Activated CD8-positive, alpha-beta T cell treated with anti-CD3 and anti-CD28 coated beads, Interleukin-2, amount 10 ng/mL, durations not matched to agents 7 days and 5 days (primary cell): ENCODE data around the gene ITIH2. TPM values are rescaled to one million over a fixed set of nuclear protein-coding genes. Genes with fewer than 3 reads are reported as not detected.
"Not testable (repeated sequence)": the region's sequence is repeated elsewhere in the genome, so short reads cannot be mapped to it uniquely, and the experiment has no call there.

Experiments used
- ATAC-seq: fragments of 150-1000 bp; cut with Tn5 transposase; one replicate; pipeline ENCODE4 v1.10.0; 2021; ENCODE audit warnings: moderate library complexity
- CTCF ChIA-PET: fragments of 350-600 bp; sonication (Branson Sonifier 250); formaldehyde crosslinking; loops from one replicate; lab custom pipeline; 2021; ENCODE audit warnings: antibody characterized with exemption; lab: Charles Lee
- POLR2A ChIA-PET: fragments of 350-600 bp; sonication (Branson Sonifier 250); formaldehyde crosslinking; loops from one replicate; lab custom pipeline; 2021; ENCODE audit warnings: antibody characterized with exemption; lab: Charles Lee
- DNase-seq: peaks from one replicate; pipeline ENCODE4 v3.0.0-alpha.2; 2020
- H3K27ac Mint-ChIP-seq: one replicate; pipeline ENCODE4 v1.8.0; 2021; ENCODE audit warnings: mild to moderate bottlenecking, mixed read lengths
- H3K27me3 Mint-ChIP-seq: one replicate; pipeline ENCODE4 v1.8.0; 2021; ENCODE audit warnings: low read depth, mixed read lengths
- H3K36me3 Mint-ChIP-seq: one replicate; pipeline ENCODE4 v1.8.0; 2021; ENCODE audit warnings: low read depth, mixed read lengths
- H3K4me1 Mint-ChIP-seq: one replicate; pipeline ENCODE4 v1.8.0; 2021; ENCODE audit warnings: low read depth, mixed read lengths
- H3K4me3 Mint-ChIP-seq: one replicate; pipeline ENCODE4 v1.8.0; 2021; ENCODE audit warnings: mild to moderate bottlenecking, mixed read lengths
- H3K9me3 Mint-ChIP-seq: one replicate; pipeline ENCODE4 v1.8.0; 2022; ENCODE audit warnings: mixed read lengths; ENCODE audit not compliant: insufficient read depth
- total RNA-seq, 2 experiments: library from RNA; stranded (reverse); gene quantifications; one replicate each; pipeline ENCODE4 v1.2.3, GENCODE V29; 2021

ITIH2 gene
- total RNA-seq, result not detected

GRCh38 chr10:7703140-7703539 is at the start of gene ITIH2:
ITIH2 (plus strand) TSS chr10:7703316; CDS start chr10:7703435, 119 bp downstream.
- Mint-ChIP-seq H3K36me3 (no peaks in the 10 kb centered on the region), H3K27me3 (peaks cover 43% of the 10 kb centered on the region)

GRCh38 chr10:7657079-7657478 is 46.0 kb upstream of the ITIH2 start:
- CTCF ChIA-PET, H3K4me1 Mint-ChIP-seq, POLR2A ChIA-PET, DNase-seq, H3K9me3 Mint-ChIP-seq, H3K4me3 Mint-ChIP-seq, H3K27ac Mint-ChIP-seq, H3K36me3 Mint-ChIP-seq, ATAC-seq: not testable (repeated sequence)
- H3K27me3 Mint-ChIP-seq, result peaks cover 33% of the 10 kb centered on the region

More at GRCh38 chr10:7703140-7703539, at the start of gene ITIH2:
- ATAC-seq (no peak), DNase-seq (no peak)
- CTCF ChIA-PET, result no interaction called here
- H3K27ac Mint-ChIP-seq, result no peak within 1 kb of the TSS
- no peak within 1 kb of the TSS for H3K4me3 Mint-ChIP-seq
- POLR2A ChIA-PET, result no interaction called here
- H3K9me3 Mint-ChIP-seq, result no peaks in the 10 kb centered on the region
- no peaks in the 10 kb centered on the region for H3K4me1 Mint-ChIP-seq

GRCh38 chr10:7657552-7657951 is 45.6 kb upstream of the ITIH2 start:
- Mint-ChIP-seq H3K27me3 (peaks cover 35% of the 10 kb centered on the region), H3K9me3 (no peaks in the 10 kb centered on the region), H3K4me1 (no peaks in the 10 kb centered on the region), H3K27ac (no peak overlapping the region), H3K36me3 (no peaks in the 10 kb centered on the region), H3K4me3 (no peak overlapping the region)
- ATAC-seq, result no peak
- ChIA-PET POLR2A (no interaction called here), CTCF (no interaction called here)
- DNase-seq, result no peak

- no peaks in the 10 kb centered on the region for H3K36me3 Mint-ChIP-seq
- peaks cover 32% of the 10 kb centered on the region for H3K27me3 Mint-ChIP-seq
- no peak overlapping the region for H3K27ac Mint-ChIP-seq
- ChIA-PET POLR2A (no interaction called here), CTCF (no interaction called here)
- H3K4me1 Mint-ChIP-seq, result no peaks in the 10 kb centered on the region
- DNase-seq, result no peak
- no peak for ATAC-seq
- no peak overlapping the region for H3K4me3 Mint-ChIP-seq
- no peaks in the 10 kb centered on the region for H3K9me3 Mint-ChIP-seq
Observed at GRCh38 chr10:7659560-7659959, 43.6 kb upstream of the ITIH2 start.

GRCh38 chr10:7662522-7662921 is 40.6 kb upstream of the ITIH2 start:
- Mint-ChIP-seq H3K36me3 (no peaks in the 10 kb centered on the region), H3K4me1 (peaks cover 6% of the 10 kb centered on the region), H3K9me3 (no peaks in the 10 kb centered on the region), H3K27me3 (peaks cover 38% of the 10 kb centered on the region), H3K27ac (no peak overlapping the region), H3K4me3 (no peak overlapping the region)
- no peak for ATAC-seq
- no peak for DNase-seq
- CTCF ChIA-PET, result interaction anchor here (1.6 to 2.7 kb wide), 2 partner anchors 24 to 137 kb away, joined by 7 to 10 read pairs; no protein-coding TSS in a partner anchor
- POLR2A ChIA-PET, result no interaction called here

GRCh38 chr10:7664707-7665106 is 38.4 kb upstream of the ITIH2 start:
- ATAC-seq (no peak), DNase-seq (no peak)
- no peaks in the 10 kb centered on the region for H3K9me3 Mint-ChIP-seq
- no peak overlapping the region for H3K27ac Mint-ChIP-seq
- POLR2A ChIA-PET, result no interaction called here
- H3K4me3 Mint-ChIP-seq, result no peak overlapping the region
- peaks cover 57% of the 10 kb centered on the region for H3K27me3 Mint-ChIP-seq
- CTCF ChIA-PET, result interaction anchor here (1.1 to 1.4 kb wide), 2 partner anchors 23 to 140 kb away, joined by 4 to 6 read pairs; no protein-coding TSS in a partner anchor
- no peaks in the 10 kb centered on the region for H3K36me3 Mint-ChIP-seq
- peaks cover 9% of the 10 kb centered on the region for H3K4me1 Mint-ChIP-seq

GRCh38 chr10:7665767-7666166 is 37.3 kb upstream of the ITIH2 start:
- Mint-ChIP-seq H3K27ac (no peak overlapping the region), H3K4me1 (peaks cover 9% of the 10 kb centered on the region), H3K9me3 (no peaks in the 10 kb centered on the region), H3K36me3 (no peaks in the 10 kb centered on the region), H3K27me3 (peaks cover 55% of the 10 kb centered on the region), H3K4me3 (no peak overlapping the region)
- ChIA-PET CTCF (interaction anchor here (2.1 kb wide), 1 partner anchor 21 kb away, joined by 15 read pairs; no protein-coding TSS in a partner anchor), POLR2A (no interaction called here)
- ATAC-seq, result no peak
- DNase-seq, result no peak

- no peak for DNase-seq
- ChIA-PET CTCF (interaction anchor here (2.1 kb wide), 1 partner anchor 20 kb away, joined by 15 read pairs; no protein-coding TSS in a partner anchor), POLR2A (no interaction called here)
- no peak within 1 kb of the TSS for H3K27ac Mint-ChIP-seq
- ATAC-seq, result peak; percentile 44
- H3K9me3 Mint-ChIP-seq, result no peaks in the 10 kb centered on the region
- no peaks in the 10 kb centered on the region for H3K36me3 Mint-ChIP-seq
- peak within 1 kb of the TSS; percentile 53 for H3K4me3 Mint-ChIP-seq
- H3K4me1 Mint-ChIP-seq, result peaks cover 9% of the 10 kb centered on the region
- H3K27me3 Mint-ChIP-seq, result peaks cover 52% of the 10 kb centered on the region
Observed at GRCh38 chr10:7666253-7667023, 36.7 kb upstream of the ITIH2 start, which contains the start of gene ITIH5. ITIH5 (minus strand) TSS chr10:7666966; CDS start chr10:7666892, 74 bp downstream.

- Mint-ChIP-seq H3K9me3 (no peaks in the 10 kb centered on the region), H3K4me1 (peaks cover 9% of the 10 kb centered on the region), H3K27ac (no peak overlapping the region), H3K36me3 (no peaks in the 10 kb centered on the region), H3K4me3 (peak overlapping the region; percentile 53), H3K27me3 (peaks cover 54% of the 10 kb centered on the region)
- ChIA-PET CTCF (no interaction called here), POLR2A (no interaction called here)
- DNase-seq, result no peak
- peak; percentile 36 for ATAC-seq
Observed at GRCh38 chr10:7667262-7668141, 35.6 kb upstream of the ITIH2 start.

GRCh38 chr10:7670157-7670556 is 33.0 kb upstream of the ITIH2 start:
- DNase-seq (no peak), ATAC-seq (no peak)
- Mint-ChIP-seq H3K36me3 (no peaks in the 10 kb centered on the region), H3K4me1 (peaks cover 9% of the 10 kb centered on the region), H3K4me3 (no peak overlapping the region), H3K27me3 (peaks cover 52% of the 10 kb centered on the region), H3K9me3 (no peaks in the 10 kb centered on the region), H3K27ac (no peak overlapping the region)
- ChIA-PET POLR2A (no interaction called here), CTCF (interaction anchor here (0.6 kb wide), 1 partner anchor 17 kb away, joined by 3 read pairs; no protein-coding TSS in a partner anchor)

- Mint-ChIP-seq H3K9me3 (no peaks in the 10 kb centered on the region), H3K4me1 (peaks cover 3% of the 10 kb centered on the region), H3K27me3 (peaks cover 44% of the 10 kb centered on the region), H3K27ac (no peak overlapping the region), H3K36me3 (no peaks in the 10 kb centered on the region), H3K4me3 (no peak overlapping the region)
- ChIA-PET CTCF (no interaction called here), POLR2A (no interaction called here)
- no peak for ATAC-seq
- DNase-seq, result no peak
Observed at GRCh38 chr10:7672341-7673134, 30.6 kb upstream of the ITIH2 start.
